Non-pigmented ciliary epithelial cell (primary cell): ENCODE results near the gene FAM241B.

ENCODE experiments used
- DNase-seq: peaks from one replicate; pipeline ENCODE4 v3.0.0-alpha.2; 2010; ENCODE audit warnings: low read depth

FAM241B gene

GRCh38 chr10:69629897-69630650 is at the start of gene FAM241B:
FAM241B (plus strand) TSS chr10:69630247; CDS start chr10:69631744, 1,497 bp downstream.
- DNase-seq: no peak

- no peak for DNase-seq
These were observed 49.6 kb upstream of the FAM241B start for GRCh38 chr10:69580435-69580834.

- DNase-seq: no peak
These were observed 46.9 kb upstream of the FAM241B start for GRCh38 chr10:69583106-69583505.

GRCh38 chr10:69584624-69585023 is 45.4 kb upstream of the FAM241B start:
- DNase-seq: no peak

GRCh38 chr10:69588358-69588757 is 41.7 kb upstream of the FAM241B start:
- no peak for DNase-seq

GRCh38 chr10:69600761-69601330 is 29.2 kb upstream of the FAM241B start:
- DNase-seq: no peak

GRCh38 chr10:69609077-69609476 is 21.0 kb upstream of the FAM241B start:
- DNase-seq: no peak

GRCh38 chr10:69612760-69613159 is 17.3 kb upstream of the FAM241B start:
- DNase-seq: no peak

GRCh38 chr10:69614130-69614529 is 15.9 kb upstream of the FAM241B start:
- no peak for DNase-seq

- no peak for DNase-seq
These were observed 13.7 kb upstream of the FAM241B start for GRCh38 chr10:69616358-69616757.

- no peak for DNase-seq
These were observed 11.3 kb upstream of the FAM241B start for GRCh38 chr10:69618746-69619145.

GRCh38 chr10:69619626-69620025 is 10.4 kb upstream of the FAM241B start:
- DNase-seq: no peak

GRCh38 chr10:69620625-69621024 is 9.4 kb upstream of the FAM241B start:
- no peak for DNase-seq

- no peak for DNase-seq
These were observed 5.7 kb upstream of the FAM241B start for GRCh38 chr10:69624245-69624786.

GRCh38 chr10:69626826-69627225 is 3.2 kb upstream of the FAM241B start:
- DNase-seq: no peak

GRCh38 chr10:69628891-69629290 is 1.2 kb upstream of the FAM241B start:
- DNase-seq: no peak

GRCh38 chr10:69629519-69629896 is 539 bp upstream of the FAM241B start:
- DNase-seq: no peak

- DNase-seq: no peak
These were observed 779 bp downstream of the FAM241B start for GRCh38 chr10:69630651-69631400.

GRCh38 chr10:69631566-69631965 is 1.5 kb downstream of the FAM241B start:
- DNase-seq: no peak

GRCh38 chr10:69632516-69633199 is 2.6 kb downstream of the FAM241B start:
- no peak for DNase-seq

- no peak for DNase-seq
These were observed 3.9 kb downstream of the FAM241B start for GRCh38 chr10:69633673-69634635.
